HEK293T (cell line): ENCODE results near the gene ENHO.

ENCODE experiments used
- BHLHE40 ChIP-seq: fragments of 450-650 bp; IDR thresholded peaks from 2 replicates; pipeline ENCODE4 v1.6.1; 2016; ENCODE audit warnings: mild to moderate bottlenecking, moderate library complexity, borderline replicate concordance
- CTBP1 ChIP-seq: fragments of 450-650 bp; IDR thresholded peaks from 2 replicates; pipeline ENCODE4 v1.6.1; 2016; ENCODE audit warnings: borderline replicate concordance
- FOXA1 ChIP-seq: fragments of 450-650 bp; IDR thresholded peaks from 2 replicates; pipeline ENCODE4 v1.6.1; 2016; ENCODE audit warnings: mild to moderate bottlenecking
- FOXK2 ChIP-seq: fragments of 450-650 bp; IDR thresholded peaks from 2 replicates; pipeline ENCODE4 v1.6.1; 2016; ENCODE audit warnings: mild to moderate bottlenecking
- FOXM1 ChIP-seq: fragments of 450-650 bp; IDR thresholded peaks from 2 replicates; pipeline ENCODE4 v1.6.1; 2017; ENCODE audit warnings: mild to moderate bottlenecking, borderline replicate concordance
- LEF1 ChIP-seq: fragments of 450-650 bp; IDR thresholded peaks from 2 replicates; pipeline ENCODE4 v1.6.1; 2017; ENCODE audit warnings: mild to moderate bottlenecking, borderline replicate concordance
- SP1 ChIP-seq: fragments of 450-650 bp; IDR thresholded peaks from 2 replicates; pipeline ENCODE4 v1.6.1; 2017
- SUZ12 ChIP-seq: fragments of 450-650 bp; IDR thresholded peaks from 2 replicates; pipeline ENCODE4 v1.6.1; 2016; ENCODE audit warnings: mild to moderate bottlenecking
- TARDBP ChIP-seq: fragments of 450-650 bp; IDR thresholded peaks from 2 replicates; pipeline ENCODE4 v1.6.1; 2016
- TF ChIP-seq, protein P1 (sequence below): fragments of 450-650 bp; IDR thresholded peaks from 2 replicates; pipeline ENCODE4 v1.6.1; 2016

DNA sequence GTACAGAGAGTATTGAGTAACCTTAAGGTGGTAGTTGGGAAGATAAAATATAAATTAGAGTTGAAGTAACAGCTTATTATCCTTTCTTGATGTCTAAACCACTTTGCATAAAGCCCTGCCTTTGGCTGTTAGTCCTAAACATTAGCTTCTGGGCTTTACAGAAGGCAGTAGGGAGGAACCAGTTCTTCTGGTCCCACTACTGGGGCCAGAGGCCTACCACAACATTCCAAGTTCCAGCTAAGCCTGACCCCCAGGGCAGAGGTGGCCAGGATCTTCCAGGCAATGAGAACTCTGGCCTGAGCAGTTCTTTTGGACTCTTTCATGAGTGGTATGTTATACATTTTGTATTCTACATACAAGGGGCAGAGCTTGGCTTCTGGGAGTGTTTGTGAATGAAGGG lies 38.1 kb downstream of the ENHO start:
- TF ChIP-seq FOXM1: no peak
- no peak for TF ChIP-seq BHLHE40
- no peak for TF ChIP-seq SUZ12
- TF ChIP-seq TARDBP: no peak
- TF ChIP-seq, protein P1, sequence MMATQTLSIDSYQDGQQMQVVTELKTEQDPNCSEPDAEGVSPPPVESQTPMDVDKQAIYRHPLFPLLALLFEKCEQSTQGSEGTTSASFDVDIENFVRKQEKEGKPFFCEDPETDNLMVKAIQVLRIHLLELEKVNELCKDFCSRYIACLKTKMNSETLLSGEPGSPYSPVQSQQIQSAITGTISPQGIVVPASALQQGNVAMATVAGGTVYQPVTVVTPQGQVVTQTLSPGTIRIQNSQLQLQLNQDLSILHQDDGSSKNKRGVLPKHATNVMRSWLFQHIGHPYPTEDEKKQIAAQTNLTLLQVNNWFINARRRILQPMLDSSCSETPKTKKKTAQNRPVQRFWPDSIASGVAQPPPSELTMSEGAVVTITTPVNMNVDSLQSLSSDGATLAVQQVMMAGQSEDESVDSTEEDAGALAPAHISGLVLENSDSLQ: no peak
- TF ChIP-seq FOXK2: no peak
- TF ChIP-seq CTBP1: no peak
- no peak for TF ChIP-seq LEF1
- TF ChIP-seq SP1: no peak
- TF ChIP-seq FOXA1: no peak
